Fibroblast of lung (primary cell): ENCODE results near the gene PPP4R4.

ENCODE experiments used
- CTCF ChIP-seq, 2 donors: IDR thresholded peaks in 1 of 2; conservative IDR thresholded peaks in 1 of 2; 1 replicate in 1 of 2; 2 replicates in 1 of 2; pipeline ENCODE4 v1.5.1; 2011 to 2012; ENCODE audit warnings: low read length in 2 of 2, control low read depth in 1 of 2, inconsistent platforms in 1 of 2, low read depth in 1 of 2, mild to moderate bottlenecking in 1 of 2
- EZH2 ChIP-seq: IDR thresholded peaks from 2 replicates; pipeline ENCODE4 v1.5.1; 2012; ENCODE audit warnings: low read length, control low read depth, mild to moderate bottlenecking; ENCODE audit errors: missing control alignments

GRCh38 chr14:94290197-94290596 is 116.1 kb downstream of the PPP4R4 start:
- TF ChIP-seq CTCF (conservative IDR thresholded peaks at IDR 0.05 in 1 of 2, IDR thresholded peaks at IDR 0.05 in 1 of 2; ENCODE audit: low read depth in 1 of 2, low read length in 2 of 2) (no peak), EZH2 (no peak)
